IMR-90 (cell line): Measurements from ENCODE around the gene LRFN2. TPM values are rescaled to one million over a fixed set of nuclear protein-coding genes. Genes with fewer than 3 reads are reported as not detected.

Source experiments
- ATAC-seq: fragments of 200-7000 bp; cut with Tn5 transposase; 2 replicates; pipeline ENCODE4 v1.9.1; 2020; ENCODE audit warnings: low read depth, mild to moderate bottlenecking, moderate library complexity
- BruUV-seq: library from RNA; stranded (reverse); fragments of 400-500 nt; replicated peaks from 2 replicates; lab custom pipeline; 2021; lab: Mats Ljungman, UMichigan
- CTCF ChIA-PET: fragments of 300-600 bp; formaldehyde crosslinking; extraction: SDS; loops from one replicate; lab custom pipeline; 2021; ENCODE audit warnings: antibody characterized with exemption; lab: Yijun Ruan, JAX
- POLR2A ChIA-PET: fragments of 300-600 bp; sonication (Branson Sonifier 250); formaldehyde crosslinking; loops from one replicate; lab custom pipeline; 2022; ENCODE audit warnings: antibody characterized with exemption; ENCODE audit not compliant: unreplicated experiment; lab: Charles Lee
- DNase-seq: peaks from one replicate; pipeline ENCODE4 v3.0.0; 2013
- H2AFZ ChIP-seq: replicated peaks from 2 replicates; pipeline ENCODE3; 2013; ENCODE audit warnings: low read length, mild to moderate bottlenecking; ENCODE audit not compliant: poor library complexity
- H2AK5ac ChIP-seq: 2 replicates; pipeline ENCODE4 v1.6.1; 2013; ENCODE audit warnings: low read depth, low read length, inconsistent platforms
- H2AK9ac ChIP-seq: replicated peaks from 2 replicates; pipeline ENCODE3; 2013; ENCODE audit warnings: mild to moderate bottlenecking, low read depth, low read length, moderate library complexity; ENCODE audit not compliant: poor library complexity
- H2BK120ac ChIP-seq: 2 replicates; pipeline ENCODE4 v1.6.1; 2013; ENCODE audit warnings: low read depth, low read length, inconsistent platforms
- H2BK15ac ChIP-seq: 3 replicates; pipeline ENCODE4 v1.6.1; 2013; ENCODE audit warnings: low read depth, low read length, inconsistent platforms
- H2BK20ac ChIP-seq: 2 replicates; pipeline ENCODE4 v1.6.1; 2013; ENCODE audit warnings: low read depth, mild to moderate bottlenecking, inconsistent platforms, low read length, moderate library complexity
- H2BK5ac ChIP-seq: 2 replicates; pipeline ENCODE4 v1.6.1; 2013; ENCODE audit warnings: mild to moderate bottlenecking, low read depth, low read length, inconsistent platforms; ENCODE audit not compliant: poor library complexity, severe bottlenecking
- H3K14ac ChIP-seq: replicated peaks from 2 replicates; pipeline ENCODE4 v1.6.1; 2013; ENCODE audit warnings: low read depth, low read length, inconsistent platforms
- H3K18ac ChIP-seq: 2 replicates; pipeline ENCODE4 v1.6.1; 2013; ENCODE audit warnings: low read depth, low read length, control low read depth
- H3K23ac ChIP-seq: 2 replicates; pipeline ENCODE4 v1.6.1; 2013; ENCODE audit warnings: low read depth, low read length, inconsistent platforms
- H3K27ac ChIP-seq: 2 replicates; pipeline ENCODE4 v1.5.1; 2013; ENCODE audit warnings: mild to moderate bottlenecking, control low read depth, low read length; ENCODE audit not compliant: insufficient read depth
- H3K27me3 ChIP-seq: 2 replicates; pipeline ENCODE4 v1.6.1; 2013; ENCODE audit warnings: low read length; ENCODE audit not compliant: control insufficient read depth, insufficient read depth
- H3K36me3 ChIP-seq: 2 replicates; pipeline ENCODE4 v1.6.1; 2013; ENCODE audit warnings: low read length, mixed read lengths; ENCODE audit not compliant: control insufficient read depth, insufficient read depth
- H3K4ac ChIP-seq: 2 replicates; pipeline ENCODE4 v1.6.1; 2013; ENCODE audit warnings: low read depth, low read length, inconsistent platforms
- H3K4me1 ChIP-seq: 2 replicates; pipeline ENCODE4 v1.6.1; 2013; ENCODE audit warnings: low read length, mixed read lengths; ENCODE audit not compliant: control insufficient read depth, insufficient read depth
- H3K4me2 ChIP-seq: 2 replicates; pipeline ENCODE4 v1.6.1; 2013; ENCODE audit warnings: low read depth, mild to moderate bottlenecking, control low read depth, low read length, moderate library complexity
- H3K4me3 ChIP-seq: 2 replicates; pipeline ENCODE4 v1.5.1; 2013; ENCODE audit warnings: low read depth, mild to moderate bottlenecking, control low read depth, low read length, moderate library complexity; ENCODE audit not compliant: insufficient read depth
- H3K56ac ChIP-seq: 2 replicates; pipeline ENCODE4 v1.6.1; 2013; ENCODE audit warnings: low read length, inconsistent platforms; ENCODE audit not compliant: insufficient read depth; ENCODE audit errors: extremely low read depth
- H3K79me1 ChIP-seq, 2 experiments: 2 replicates each; pipeline ENCODE4 v1.6.1; 2013; ENCODE audit warnings: low read length in 2 of 2, inconsistent platforms in 1 of 2, low read depth in 1 of 2
- H3K9ac ChIP-seq: 2 replicates; pipeline ENCODE4 v1.6.1; 2013; ENCODE audit warnings: low read depth, low read length, control low read depth
- H3K9me1 ChIP-seq: 2 replicates; pipeline ENCODE4 v1.6.1; 2013; ENCODE audit warnings: low read length, inconsistent platforms; ENCODE audit not compliant: insufficient read depth
- H3K9me3 ChIP-seq: 2 replicates; pipeline ENCODE4 v1.6.1; 2013; ENCODE audit warnings: low read length; ENCODE audit not compliant: control insufficient read depth, insufficient read depth
- H4K20me1 ChIP-seq: 2 replicates; pipeline ENCODE4 v1.6.1; 2013; ENCODE audit warnings: low read length, inconsistent platforms; ENCODE audit not compliant: insufficient read depth
- H4K5ac ChIP-seq: 2 replicates; pipeline ENCODE4 v1.6.1; 2013; ENCODE audit warnings: mild to moderate bottlenecking, low read depth, low read length, control low read depth
- H4K8ac ChIP-seq, 2 experiments: 2 replicates each; pipeline ENCODE4 v1.6.1; 2013; ENCODE audit warnings: low read depth in 2 of 2, low read length in 2 of 2, control low read depth in 1 of 2, inconsistent platforms in 1 of 2
- H4K91ac ChIP-seq: 2 replicates; pipeline ENCODE4 v1.6.1; 2013; ENCODE audit warnings: low read depth, low read length, inconsistent platforms; ENCODE audit not compliant: insufficient read depth
- RAD21 ChIP-seq: IDR thresholded peaks from 2 replicates; pipeline ENCODE4 v1.6.1; 2012; ENCODE audit warnings: low read length, improper control_type of control experiment
- RFX5 ChIP-seq: IDR thresholded peaks from 2 replicates; pipeline ENCODE4 v1.8.0; 2012; ENCODE audit warnings: low read depth, mild to moderate bottlenecking, low read length, moderate library complexity
- WGBS, 2 experiments: methylation state at CpG; one replicate each; pipeline versions ENCODE4 v1.1.5 to v1.1.7; 2013; ENCODE audit warnings: missing lambda C conversion rate in 2 of 2; ENCODE audit not compliant: insufficient read length in 1 of 2; ENCODE audit errors: extremely low coverage in 2 of 2; 5-methylcytosine and 5-hydroxymethylcytosine counted together
- dilution Hi-C: fragments of 300-500 bp; cut with HindIII; formaldehyde crosslinking; loops from one replicate; pipeline ENCODE4 v1.14.3; 2018; ENCODE audit warnings: low sequenced_read_pairs; ENCODE audit not compliant: unreplicated experiment
- in situ Hi-C: fragments of 300-500 bp; cut with MboI; formaldehyde crosslinking; loops from 3 replicates; pipeline ENCODE4 v1.14.3; 2019; ENCODE audit warnings: low sequenced_read_pairs, inconsistent platforms, mixed read lengths
- intact Hi-C: fragments of 100-400 bp; cut with micrococcal nuclease; formaldehyde crosslinking; loops from 2 replicates; pipeline ENCODE4 v1.10.0; 2022
- polyA plus RNA-seq, 3 experiments: library from polyadenylated mRNA; depleted of rRNA; stranded (reverse); fragments of >200 nt; gene quantifications; 2 replicates each; pipeline ENCODE4 v1.2.3, GENCODE V29; 2012; ENCODE audit warnings: low replicate concordance in 1 of 3
- total RNA-seq: library from RNA; depleted of rRNA; stranded (reverse); fragments of >200 nt; gene quantifications from 2 replicates; pipeline ENCODE4 v1.2.3, GENCODE V29; 2012

Gene LRFN2
- total and polyA plus RNA-seq, 2 of the 4 experiments (the other 2 are of a cell fraction) = not detected

GRCh38 chr6:40441150-40441549 lies 146.0 kb downstream of the LRFN2 start:
- H3K23ac ChIP-seq = no peak overlapping the region
- 60% methylated on average over 7 of the region's 12 CpGs; no CpG with 5 or more reads in 1 of the 2 experiments for WGBS, 2 experiments

More at GRCh38 chr6:40441150-40441549, 146.0 kb downstream of the LRFN2 start:
- Histone ChIP-seq H3K36me3 (no peaks in the 10 kb centered on the region), H3K9me3 (no peaks in the 10 kb centered on the region), H3K9me1 (no peaks in the 10 kb centered on the region), H3K4me1 (no peaks in the 10 kb centered on the region), H3K18ac (no peak overlapping the region), H4K91ac (no peak overlapping the region), H2BK15ac (no peak overlapping the region), H3K4me3 (no peak overlapping the region), H3K9ac (no peak overlapping the region), H3K27me3 (no peaks in the 10 kb centered on the region), H2BK5ac (no peak overlapping the region), H2BK120ac (no peak overlapping the region), H4K8ac (no peak overlapping the region), H3K56ac (no peak overlapping the region), H2BK20ac (no peak overlapping the region), H3K79me1 (no peaks in the 10 kb centered on the region), H2AK9ac (no peak overlapping the region), H4K20me1 (no peaks in the 10 kb centered on the region), H2AK5ac (no peak overlapping the region), H4K5ac (no peak overlapping the region), H2AFZ (no peak overlapping the region), H3K14ac (no peak overlapping the region), H3K4ac (no peak overlapping the region), H3K27ac (no peak overlapping the region), H3K4me2 (no peak overlapping the region)
- no peak for TF ChIP-seq RAD21
- no peak for TF ChIP-seq RFX5
- DNase-seq (no peak), ATAC-seq (no peak)
- ChIA-PET CTCF (no interaction called here), POLR2A (no interaction called here)
- dilution Hi-C loops (no loop called here), intact Hi-C loops (no loop called here), in situ Hi-C loops (no loop called here)
- no TSS peak for BruUV-seq
